ENCODE measurements around the gene C8B.

The C8B gene

DNA sequence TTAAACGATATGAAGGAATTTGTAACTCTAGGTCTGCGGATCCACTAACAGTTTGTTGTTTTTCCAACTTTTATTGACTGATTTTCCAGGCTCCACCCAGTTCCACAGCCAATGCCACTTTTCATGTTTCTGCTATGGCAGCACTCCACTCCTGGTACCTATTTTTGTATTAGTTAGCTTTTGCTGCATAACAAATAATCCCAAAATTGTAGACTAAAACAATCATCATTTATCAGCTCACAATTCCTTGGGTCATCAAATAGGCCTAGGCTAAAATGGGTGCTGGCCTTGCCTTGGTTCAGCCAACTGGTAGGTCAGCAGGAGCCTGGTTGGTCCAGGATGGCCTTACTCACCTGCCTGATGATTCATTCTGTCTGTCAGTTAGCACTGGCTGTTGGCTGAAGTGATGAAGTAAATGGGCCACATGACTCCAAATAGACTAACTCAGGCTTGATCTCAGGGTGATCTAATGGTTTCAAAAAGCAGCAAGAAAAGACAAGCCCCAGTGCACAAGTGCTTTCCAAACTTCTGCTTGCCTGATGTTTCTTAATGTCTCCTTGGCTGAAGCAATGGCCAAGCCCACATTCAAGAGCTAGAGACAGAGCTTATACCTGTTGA lies 3.2 kb upstream of the C8B start:
- DNase-seq: no peak

DNA sequence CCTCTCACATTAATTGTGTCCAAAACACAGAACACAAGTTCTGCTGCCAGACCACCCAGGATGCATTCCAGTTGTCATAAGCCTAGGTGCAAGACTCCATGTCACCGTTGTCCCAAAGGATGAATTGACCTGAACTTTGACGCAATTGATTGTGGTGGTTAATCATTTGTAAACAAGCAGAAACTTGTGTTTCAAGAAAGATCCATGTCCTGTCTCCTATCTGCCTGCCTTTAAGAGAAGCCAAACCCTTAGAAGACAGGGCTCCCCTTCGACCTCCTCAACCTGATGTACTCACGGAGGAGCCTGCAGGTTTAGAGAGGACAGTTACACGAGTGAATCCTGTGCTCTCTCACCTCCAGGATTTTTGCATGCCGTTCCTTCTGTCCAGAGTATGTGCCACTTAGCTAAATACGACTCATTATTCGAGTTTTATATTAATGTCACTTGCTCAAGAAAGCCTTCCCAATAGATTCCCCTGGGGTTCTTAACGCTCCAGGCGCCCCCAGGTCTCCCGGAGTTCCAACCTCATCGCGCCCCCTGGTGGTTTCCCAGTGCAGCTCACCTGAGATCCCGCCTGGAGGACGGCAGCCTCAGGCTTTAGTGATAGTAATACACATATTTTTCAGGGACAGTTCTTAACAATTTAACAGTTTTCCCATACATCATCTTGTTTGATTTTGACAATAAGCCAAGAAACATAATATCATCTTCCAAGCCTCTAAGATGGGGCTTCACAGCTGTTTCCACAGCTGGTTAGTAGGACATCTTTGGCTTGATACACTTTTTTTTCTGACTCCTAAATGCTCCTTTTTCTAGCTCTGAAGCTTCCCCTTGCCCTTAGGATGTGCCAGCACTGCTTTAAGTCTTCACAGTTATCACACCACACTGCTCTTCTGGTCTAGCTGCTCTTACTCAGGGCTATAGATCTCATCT lies 2.4 kb upstream of the C8B start:
- no peak for DNase-seq

DNA sequence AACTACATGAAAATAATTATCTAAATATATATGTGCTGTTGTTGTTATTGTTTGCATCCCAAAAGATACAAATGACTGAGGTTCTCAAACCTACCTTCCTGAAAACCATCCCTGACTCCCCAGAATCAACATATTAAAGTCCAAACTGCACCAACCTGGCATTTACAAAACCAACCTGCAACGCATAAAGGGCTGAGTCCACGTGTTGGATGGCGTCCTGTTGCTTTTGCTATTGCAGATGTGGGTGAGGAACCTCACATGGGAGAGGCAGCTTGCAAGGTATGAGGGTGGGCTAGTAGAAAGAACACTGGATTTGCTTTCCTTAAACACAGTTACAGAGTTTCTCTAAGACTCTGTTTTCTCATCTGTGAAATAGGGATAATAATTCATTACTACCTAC lies 1.5 kb upstream of the C8B start:
- DNase-seq: no peak

DNA sequence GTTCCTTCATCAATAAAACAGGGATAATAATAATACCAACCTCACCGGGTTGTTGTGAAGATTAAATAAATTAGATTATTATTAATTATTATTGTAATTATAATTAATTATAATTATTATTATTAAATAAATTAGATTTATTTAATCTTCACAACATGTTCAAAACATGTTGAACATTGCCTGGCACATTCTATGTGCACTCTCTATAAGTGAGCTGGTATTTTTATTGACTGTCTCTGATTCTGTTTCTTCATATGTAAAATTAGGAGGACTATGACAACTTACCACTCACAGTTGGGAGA lies 834 bp upstream of the C8B start:
- no peak for DNase-seq

DNA sequence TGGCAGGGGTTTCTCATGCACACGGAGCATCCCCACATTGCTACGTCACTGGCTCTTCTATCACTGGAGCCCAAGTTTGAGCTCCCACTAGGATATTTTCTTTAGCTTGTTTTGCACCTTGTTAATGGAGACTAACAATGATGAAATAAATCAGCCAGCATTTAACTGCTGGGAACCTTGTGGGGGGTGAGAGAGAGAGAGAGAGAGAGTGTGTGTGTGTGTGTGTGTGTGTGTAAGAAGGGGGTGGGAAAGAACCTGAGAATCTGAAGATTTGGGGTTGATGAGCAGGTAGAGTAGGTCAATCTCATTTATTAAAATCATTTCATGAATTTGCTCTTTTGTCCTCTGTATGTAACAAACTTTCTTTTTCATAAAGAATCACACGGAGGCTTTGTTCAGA lies 624 bp downstream of the C8B start:
- no peak for DNase-seq

DNA sequence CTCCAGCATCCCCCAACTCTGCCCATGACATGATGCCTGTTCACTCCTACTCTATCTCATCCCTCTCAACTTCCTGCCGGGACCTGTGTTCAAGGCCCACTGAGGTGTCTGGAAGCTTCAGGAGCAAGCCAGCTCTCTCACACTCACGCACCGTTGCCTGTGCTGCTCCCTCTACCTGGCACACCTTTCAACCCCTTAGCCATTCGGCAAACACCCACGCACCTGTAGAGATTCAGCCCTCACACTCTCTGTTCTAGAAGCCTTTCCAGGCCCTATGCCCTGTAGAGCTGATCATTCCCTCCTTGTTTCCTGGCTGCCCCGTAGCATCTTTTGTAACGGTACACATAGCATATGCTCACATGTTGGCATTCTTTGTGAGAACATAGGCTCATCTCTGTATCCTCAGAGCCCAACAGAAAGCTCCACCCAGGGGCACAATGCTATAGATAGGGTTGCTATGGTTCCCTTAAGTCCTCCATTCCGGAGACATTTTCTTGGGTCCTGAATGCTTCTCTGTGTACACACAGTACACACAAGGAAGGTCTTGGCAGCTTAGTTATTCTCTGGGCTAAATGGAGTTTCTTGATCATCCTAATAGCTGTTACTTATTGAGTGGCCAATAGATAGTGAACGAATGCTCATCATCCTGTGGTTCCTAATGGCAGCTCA lies 1.3 kb downstream of the C8B start:
- no peak for DNase-seq

DNA sequence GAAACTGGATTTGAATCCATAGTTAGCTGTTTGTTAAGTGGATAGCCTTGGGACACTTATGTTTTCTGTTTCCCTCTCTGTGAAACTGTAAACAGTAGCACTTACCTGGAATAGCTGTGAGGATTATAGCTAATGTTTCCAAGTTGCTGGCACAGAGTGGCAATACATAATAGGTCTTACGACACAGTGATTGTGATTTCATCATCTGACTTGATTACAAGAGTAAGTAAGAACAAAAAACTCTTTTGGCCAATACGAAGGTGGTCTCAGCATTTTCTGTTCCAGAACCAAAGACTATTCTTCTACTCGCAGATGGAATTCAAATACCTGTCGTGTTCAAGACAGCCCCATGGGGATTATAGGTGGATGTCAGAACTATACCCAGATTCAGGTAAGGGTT lies 2.1 kb downstream of the C8B start:
- no peak for DNase-seq

DNA sequence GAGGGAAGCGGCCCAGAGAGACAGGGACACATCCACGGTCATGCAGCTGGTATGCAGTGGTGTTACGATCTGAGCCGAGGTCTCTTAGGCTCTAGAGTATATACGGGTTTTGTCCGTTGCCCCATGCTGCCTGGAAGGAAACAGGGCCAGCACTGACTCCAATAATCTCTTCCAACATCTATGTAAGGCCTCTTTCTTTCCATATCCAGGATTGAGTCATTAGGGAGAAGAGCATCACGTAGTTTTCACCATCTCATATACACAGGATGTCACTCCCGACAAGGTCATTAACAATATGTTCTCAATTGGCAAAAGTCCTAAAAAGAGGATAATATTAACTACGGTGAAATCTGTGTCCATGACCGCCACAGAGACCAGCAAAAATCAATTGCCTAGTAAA lies 4.4 kb downstream of the C8B start:
- no peak for DNase-seq

DNA sequence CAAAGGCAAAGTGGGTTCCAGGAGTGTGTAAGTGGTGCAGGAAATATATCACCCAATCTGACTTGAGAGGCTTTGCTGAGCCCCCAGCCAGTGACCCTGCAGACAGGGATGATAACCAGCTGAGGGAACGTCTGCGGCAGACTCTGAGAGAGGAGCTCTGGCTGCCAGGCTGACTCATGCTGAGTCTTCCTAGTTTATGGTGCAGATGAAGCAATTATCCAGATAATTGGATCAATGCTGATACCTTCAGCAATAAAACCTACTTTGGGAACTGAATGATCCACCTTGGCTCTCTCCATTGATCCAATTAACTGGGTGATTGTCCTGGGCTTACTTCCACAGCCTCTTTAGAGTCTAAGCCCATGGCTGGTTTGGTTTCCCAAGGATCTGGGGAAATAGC lies 7.3 kb downstream of the C8B start:
- no peak for DNase-seq

DNA sequence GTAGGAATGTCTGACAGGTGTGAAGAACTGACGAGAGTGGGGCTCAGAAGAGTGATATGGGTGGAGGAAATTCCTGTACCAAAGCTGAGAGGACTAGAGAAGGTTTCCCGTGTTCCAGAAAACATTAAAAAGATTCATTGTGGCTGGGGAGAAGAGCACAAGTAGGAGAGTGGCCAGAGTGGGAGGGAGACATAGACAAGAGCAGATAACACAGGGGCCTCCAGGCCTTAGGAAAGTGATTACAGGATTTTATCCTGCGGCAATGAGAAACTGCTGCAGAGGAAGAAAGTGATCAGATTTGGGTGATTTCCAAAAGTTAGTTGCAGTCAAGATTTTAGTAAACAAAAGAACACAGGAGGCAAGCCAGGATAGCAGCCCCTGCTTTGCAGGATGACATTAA lies 7.9 kb downstream of the C8B start:
- no peak for DNase-seq

DNA sequence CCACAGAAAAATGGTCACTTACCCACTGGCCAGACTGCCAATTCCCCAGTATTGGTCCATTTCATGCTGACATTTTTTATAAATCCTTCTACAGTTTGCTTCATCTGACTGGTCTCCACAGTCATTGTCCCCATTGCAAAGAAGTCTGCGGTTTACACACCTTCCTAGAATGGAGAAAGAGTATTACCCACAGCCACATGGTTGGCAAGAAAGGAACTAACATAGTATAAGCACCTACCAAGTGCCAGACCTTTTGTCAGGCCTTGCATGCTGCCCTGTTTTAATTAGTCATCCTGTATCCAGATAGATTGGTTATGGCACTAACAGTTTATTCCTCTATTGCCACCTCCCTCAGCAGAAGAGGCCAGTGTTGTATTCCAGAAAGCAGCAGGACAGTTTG lies 11.2 kb downstream of the C8B start:
- DNase-seq: no peak

DNA sequence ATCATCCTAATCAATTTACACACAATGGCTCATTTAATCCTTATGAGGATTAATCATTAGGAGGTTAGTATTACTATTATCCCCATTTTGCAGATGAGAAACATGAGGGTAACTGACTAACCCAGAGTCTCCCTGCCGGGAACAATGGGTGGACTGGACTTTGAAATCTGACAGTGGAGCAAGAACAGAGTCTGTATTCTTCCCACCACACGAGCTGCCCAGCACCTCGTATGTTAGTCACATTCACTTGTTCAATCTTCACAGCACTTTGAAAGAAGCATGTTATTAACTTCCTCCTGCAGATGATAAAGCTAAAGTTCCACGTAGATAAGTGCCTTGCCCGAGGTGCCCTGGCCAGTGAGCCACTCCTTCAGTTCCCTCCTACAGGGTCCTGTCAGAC lies 12.4 kb downstream of the C8B start:
- DNase-seq: no peak

DNA sequence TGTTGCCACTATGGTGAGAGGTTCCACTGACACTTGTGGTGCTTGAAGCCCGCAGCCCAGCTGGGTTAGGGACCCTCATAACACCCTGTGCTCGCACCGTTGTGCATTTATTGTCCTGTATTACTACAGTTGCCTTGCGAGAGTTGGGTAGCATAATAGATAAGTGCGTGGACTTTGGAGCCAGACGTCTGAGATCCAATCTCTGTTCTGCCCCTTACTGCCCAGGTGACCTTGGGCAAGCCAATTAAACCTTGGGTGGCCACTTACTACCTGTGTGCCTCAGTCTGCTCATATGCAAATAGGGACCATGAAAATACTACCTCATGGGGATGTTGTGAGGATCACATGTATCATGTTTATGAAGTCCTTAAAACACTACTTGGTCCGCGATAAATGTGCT lies 13.3 kb downstream of the C8B start:
- no peak for DNase-seq

DNA sequence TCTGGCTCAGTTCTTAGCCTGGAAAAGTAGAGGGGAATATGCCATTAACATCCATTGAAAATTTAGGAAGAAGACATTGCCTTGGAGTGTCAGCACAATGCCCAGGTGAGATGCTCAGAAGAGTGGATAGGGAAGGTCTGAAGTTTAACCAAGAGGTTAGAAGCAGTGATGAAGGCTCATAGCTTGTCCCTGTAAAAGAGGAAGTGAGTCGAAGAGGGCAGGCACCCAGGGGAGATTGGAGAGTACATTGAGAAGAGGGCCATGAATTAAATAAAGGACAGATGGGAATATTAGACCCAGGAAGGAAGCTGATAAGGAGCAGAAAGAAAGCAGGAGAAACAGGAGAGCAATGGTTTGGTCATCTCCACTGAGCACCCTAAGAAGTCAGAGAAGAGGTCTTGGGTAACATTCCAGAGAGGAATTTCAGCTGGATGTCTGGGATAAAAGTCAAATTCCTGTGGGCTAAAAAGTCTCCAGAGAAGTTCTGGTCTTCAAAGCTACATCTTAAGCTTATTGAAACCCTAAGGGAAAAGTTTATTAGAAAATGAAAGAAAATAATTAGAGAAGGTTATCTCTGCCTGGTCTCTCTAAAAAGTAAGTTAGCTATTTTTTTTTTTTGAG lies 17.3 kb downstream of the C8B start:
- DNase-seq: no peak

DNA sequence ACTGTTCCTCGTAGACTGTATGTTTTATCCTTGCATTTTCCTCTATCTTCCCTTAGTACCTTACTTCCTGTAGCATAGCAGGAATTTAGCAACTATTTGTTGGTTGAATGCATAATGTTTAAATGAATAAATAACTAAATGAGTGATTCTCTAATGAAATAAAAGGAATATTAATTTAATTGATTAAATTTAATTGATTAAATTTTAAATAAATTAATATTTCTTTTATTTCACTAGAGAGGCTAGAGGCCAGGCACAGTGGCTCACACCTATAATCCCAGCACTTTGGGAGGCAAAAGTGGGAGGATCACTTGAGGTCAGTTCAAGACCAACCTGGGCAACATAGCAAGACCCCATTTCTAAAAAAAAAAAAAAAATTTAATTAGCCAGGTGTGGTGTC lies 25.8 kb downstream of the C8B start:
- no peak for DNase-seq

DNA sequence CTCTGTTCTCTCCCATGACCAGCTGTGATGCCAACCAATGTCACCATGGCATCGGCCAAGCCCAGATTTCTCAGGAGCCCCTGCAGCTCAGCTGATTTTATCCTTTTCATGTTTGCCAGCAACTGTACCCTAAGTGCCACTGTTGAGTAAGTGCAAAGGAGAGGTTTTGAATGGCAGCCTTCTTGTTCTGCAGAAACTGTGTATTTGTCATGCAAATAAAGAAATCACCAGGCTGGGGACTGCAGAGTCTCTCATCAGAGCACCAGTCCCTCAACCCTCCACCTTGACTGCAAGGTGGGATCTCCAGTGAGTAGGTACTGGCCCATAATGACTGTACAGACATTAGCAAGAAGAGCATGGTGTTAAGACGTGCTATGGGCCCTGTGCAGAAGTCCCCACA lies 26.6 kb downstream of the C8B start:
- DNase-seq: no peak

DNA sequence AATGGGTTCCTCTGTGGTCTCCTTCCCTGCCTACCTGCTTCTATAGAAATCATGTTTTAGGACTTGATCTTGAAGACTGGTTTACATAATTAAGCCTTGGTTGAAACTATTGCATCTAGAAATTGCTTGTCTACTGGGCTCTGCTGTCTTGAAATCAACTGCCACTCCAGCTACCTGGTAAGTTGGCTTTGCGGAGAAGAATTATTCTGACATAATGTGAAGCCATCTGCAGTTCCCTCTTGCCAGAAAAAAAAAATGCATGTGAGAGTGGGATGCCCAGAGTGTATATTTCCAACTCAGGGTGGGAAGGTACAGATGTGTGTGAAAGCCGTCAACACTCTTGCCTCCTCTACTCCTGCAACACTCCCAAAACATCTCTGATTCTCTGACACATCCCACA lies 27.2 kb downstream of the C8B start:
- DNase-seq: no peak

DNA sequence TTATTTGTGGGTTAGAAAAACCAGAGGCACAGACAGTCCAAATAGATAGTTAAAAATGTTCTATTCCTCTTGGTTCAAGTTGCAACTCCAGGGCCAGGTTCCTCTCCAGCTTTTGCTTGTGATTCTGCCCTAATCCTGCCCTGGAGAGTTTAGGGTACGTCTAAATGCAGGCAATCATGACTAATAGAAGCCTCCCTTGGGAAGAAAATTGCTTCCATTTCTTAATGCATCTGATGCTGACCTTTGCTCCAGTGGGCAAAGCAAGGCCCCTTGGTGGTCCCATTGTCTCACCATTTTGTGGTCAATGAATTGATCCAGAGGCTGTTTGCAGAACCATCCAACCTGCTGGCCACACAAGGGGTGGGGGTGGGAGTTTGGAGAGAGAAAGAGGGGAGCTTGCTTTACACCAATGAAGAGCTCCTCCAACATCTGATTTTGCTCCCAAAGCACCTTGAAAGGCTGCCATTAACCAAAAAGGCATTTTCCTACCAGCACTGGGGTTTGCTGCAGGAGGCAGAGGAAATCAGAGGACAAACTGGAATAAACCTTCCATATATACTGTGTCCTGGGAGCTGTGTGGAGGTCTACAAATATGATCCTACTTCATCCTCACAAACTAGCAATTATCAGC lies 31.3 kb downstream of the C8B start:
- DNase-seq: no peak

DNA sequence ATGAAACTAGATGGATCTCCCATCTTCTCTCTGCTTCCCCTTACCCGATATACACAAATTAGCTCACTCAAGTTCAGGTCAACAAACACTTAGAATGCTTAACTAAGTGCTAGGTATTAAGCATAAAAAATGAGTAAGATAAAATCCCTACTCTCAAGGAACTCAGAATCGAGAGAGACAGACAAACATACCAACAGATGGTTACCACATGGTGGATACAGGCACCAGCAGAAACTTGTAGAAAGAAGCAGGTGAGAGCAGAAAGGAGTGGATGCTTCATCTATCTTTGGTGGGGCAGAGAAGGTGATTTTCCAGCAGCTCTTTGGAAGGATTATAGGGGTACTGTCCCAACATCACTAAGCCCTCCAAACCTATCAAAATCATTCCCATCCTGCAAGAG lies 32.2 kb downstream of the C8B start:
- DNase-seq: no peak

DNA sequence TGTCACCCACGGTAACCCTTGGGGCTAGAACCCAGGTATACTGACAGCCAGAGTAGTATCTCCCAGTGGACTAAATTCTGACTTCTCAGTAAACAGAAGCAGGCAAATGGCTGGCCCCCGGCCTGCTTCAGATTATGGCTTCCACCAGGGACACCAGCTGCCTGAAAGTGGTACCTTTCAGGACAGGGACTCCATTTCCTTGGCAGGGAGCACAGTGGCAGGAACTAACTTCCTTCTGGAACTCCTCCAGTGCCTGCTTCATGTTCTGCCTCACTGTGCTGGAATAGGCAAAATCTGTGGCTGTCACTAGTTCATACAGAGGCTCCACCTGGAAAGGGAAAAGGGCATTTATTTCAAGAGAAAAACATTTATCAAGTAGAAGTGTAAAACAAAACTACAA lies 32.7 kb downstream of the C8B start:
- no peak for DNase-seq

DNA sequence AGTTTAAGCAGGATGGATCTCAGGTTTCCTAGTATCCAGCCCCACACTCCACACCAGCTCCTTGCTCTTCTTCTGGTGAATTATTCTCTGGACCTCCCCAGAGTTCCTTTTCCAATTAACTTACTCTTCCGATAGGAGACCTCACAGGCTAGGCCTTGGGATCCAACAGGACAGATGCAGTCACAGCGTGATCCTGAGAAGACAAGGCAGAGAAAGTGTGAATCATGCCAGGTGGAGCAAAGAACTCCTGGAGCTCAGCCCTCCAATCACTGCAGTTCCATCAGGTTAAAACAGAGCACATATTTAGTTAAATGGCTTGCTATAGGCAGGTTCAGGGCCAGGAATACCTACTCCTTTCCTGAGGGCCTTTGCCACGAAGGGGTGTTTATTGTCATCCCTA lies 34.1 kb downstream of the C8B start:
- no peak for DNase-seq

DNA sequence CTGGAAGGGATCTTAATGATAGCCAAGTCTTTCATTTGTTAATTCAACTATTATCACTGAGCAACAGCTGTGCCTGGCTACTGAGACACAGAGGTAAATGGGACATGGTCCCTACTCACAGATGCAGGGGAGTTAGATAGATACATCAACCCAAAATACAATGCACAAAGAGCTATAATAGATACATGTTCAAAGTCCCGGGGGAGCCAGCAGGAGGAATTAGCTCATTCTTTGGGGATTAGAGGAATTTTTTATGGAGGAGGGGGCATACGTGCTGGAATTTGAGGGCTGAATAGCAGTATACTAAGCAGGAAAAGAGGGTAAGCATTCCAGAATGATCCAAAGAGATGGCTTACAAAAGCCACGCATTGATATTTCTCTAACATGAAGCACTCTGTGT lies 34.6 kb downstream of the C8B start:
- DNase-seq: no peak

DNA sequence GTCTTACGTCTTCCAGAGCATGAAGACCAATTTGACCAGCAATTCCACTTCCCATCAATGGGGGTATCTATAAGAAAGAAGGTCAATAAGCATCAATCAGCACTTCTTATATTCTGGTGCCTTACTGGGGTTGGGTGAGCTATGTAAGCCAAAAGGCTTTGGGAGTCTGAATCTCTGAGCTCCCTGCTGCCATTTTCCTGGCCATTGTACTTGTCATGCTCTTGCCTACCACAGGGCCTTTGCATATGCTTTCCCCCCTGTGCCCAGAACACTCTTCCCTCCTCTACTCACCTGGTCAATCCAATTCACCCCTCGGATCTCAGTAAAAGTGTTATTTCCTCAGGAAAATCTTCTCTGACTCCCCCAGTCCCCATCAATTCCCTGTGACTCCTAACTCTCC lies 36.3 kb downstream of the C8B start:
- DNase-seq: no peak

DNA sequence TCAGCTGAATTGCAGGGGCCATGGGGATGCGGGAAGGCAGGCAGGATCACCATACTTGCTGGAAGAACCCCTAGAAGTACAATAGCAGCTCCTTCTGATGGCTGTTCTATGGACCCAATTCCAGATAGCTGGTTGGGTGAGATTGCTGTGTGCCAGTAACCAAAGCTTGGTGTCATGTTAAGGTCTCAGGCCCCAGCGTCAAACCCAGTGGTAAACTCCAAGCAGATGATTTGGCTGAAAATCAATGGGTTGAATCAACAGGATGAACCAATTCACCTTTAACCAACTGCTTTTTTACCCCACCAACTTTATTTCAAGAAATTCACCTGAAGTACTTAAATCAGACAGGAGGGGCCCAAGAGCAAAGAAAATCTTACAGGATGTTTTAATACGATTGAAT lies 37.8 kb downstream of the C8B start:
- DNase-seq: no peak

All from bone marrow (tissue), 2 donors.